Measurements from ENCODE around the gene SPRY2. TPM values are rescaled to one million over a fixed set of nuclear protein-coding genes. Genes with fewer than 3 reads are reported as not detected.

The SPRY2 gene, protein sequence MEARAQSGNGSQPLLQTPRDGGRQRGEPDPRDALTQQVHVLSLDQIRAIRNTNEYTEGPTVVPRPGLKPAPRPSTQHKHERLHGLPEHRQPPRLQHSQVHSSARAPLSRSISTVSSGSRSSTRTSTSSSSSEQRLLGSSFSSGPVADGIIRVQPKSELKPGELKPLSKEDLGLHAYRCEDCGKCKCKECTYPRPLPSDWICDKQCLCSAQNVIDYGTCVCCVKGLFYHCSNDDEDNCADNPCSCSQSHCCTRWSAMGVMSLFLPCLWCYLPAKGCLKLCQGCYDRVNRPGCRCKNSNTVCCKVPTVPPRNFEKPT
- total RNA-seq: 55.3 TPM
- long read RNA-seq, transcript SPRY2-202 (2 exons, 2,111 nt): major isoform, 75 of 88 reads
- long read RNA-seq, partial matches to known transcripts: 3 of 88 reads
- long read RNA-seq, other reads (novel, unspliced or antisense): 8 of 88 reads

DNA sequence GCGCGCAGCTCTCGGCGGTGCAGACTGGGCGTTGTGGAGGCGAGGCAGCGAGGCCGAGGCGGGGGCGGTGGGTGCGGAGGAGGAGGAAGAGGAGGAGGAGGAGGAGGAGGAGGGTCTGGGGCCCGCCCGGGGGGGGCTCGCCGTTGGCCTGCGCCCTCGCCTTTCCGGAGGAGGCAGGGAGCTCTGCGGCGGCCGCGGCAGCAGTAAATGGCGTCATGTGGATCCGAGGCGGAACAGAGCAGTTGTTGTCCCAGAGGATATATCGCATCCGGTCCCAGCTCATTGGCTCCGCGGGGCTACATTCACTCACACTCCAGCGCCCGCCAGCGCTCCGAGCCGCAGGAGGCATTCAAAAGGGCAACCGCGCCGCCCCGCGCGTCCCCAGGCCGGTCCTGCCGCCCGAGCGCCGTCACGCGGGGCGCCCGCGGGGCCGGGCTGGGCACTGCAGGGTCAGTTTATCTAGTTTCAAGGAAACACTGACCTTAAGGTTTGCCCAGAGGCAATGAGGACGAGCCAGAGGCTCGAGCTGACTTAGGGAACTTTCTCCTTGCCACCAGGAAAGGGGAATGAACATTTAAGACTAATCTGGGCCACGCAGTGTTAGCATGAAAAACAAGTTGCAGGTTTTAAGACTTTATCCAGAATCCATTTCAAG, at the start of gene SPRY2:
Gene SPRY2 (minus strand): TSS at position 26 of the 655 bp plus-strand sequence. CDS start 3,421 bp downstream, outside the sequence.
- DNase-seq (peak; percentile 95), ATAC-seq (peak; percentile 84)
- TF ChIP-seq, protein P1, sequence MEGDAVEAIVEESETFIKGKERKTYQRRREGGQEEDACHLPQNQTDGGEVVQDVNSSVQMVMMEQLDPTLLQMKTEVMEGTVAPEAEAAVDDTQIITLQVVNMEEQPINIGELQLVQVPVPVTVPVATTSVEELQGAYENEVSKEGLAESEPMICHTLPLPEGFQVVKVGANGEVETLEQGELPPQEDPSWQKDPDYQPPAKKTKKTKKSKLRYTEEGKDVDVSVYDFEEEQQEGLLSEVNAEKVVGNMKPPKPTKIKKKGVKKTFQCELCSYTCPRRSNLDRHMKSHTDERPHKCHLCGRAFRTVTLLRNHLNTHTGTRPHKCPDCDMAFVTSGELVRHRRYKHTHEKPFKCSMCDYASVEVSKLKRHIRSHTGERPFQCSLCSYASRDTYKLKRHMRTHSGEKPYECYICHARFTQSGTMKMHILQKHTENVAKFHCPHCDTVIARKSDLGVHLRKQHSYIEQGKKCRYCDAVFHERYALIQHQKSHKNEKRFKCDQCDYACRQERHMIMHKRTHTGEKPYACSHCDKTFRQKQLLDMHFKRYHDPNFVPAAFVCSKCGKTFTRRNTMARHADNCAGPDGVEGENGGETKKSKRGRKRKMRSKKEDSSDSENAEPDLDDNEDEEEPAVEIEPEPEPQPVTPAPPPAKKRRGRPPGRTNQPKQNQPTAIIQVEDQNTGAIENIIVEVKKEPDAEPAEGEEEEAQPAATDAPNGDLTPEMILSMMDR (IDR thresholded peaks at IDR 0.05): peak; percentile 26
- Histone ChIP-seq H3K4me1 (peaks cover 27% of the 10 kb centered on the region), H3K4me3 (peak within 1 kb of the TSS; percentile 84), H3K27ac (peak within 1 kb of the TSS; percentile 95), H3K36me3 (peaks cover 14% of the 10 kb centered on the region), H3K9me3 (no peaks in the 10 kb centered on the region), H3K27me3 (no peaks in the 10 kb centered on the region)
- intact Hi-C loops (cut with DNase I): no loop called here

DNA sequence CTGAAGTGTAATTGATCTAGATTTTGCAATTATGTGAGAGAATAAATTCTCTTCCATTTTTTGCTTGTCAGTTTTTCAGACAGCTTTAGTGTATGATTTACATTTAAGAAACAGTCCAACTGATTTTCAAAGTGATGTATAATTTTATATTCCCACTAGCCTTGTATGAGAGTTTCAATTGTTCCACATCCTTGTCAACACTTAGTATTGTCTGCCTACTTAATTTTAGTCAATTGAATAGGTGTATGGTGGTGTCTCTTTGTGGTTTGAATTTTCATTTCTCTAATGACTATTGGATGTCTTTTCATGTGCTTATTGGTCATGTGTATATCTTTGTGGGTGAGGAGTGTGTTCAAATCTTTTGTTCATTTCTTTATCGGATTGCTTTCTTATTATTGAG, 49.4 kb upstream of the SPRY2 start:
- H3K9me3 ChIP-seq: peaks cover 6% of the 10 kb centered on the region
- intact Hi-C loops (cut with DNase I): no loop called here
- peaks cover 13% of the 10 kb centered on the region for H3K4me1 ChIP-seq
- H3K4me3 ChIP-seq: no peak overlapping the region
- ATAC-seq (no peak), DNase-seq (no peak)
- no peak overlapping the region for H3K27ac ChIP-seq
- TF ChIP-seq, protein P1 (IDR thresholded peaks at IDR 0.05): no peak
- H3K27me3 ChIP-seq: no peaks in the 10 kb centered on the region
- H3K36me3 ChIP-seq: no peaks in the 10 kb centered on the region

DNA sequence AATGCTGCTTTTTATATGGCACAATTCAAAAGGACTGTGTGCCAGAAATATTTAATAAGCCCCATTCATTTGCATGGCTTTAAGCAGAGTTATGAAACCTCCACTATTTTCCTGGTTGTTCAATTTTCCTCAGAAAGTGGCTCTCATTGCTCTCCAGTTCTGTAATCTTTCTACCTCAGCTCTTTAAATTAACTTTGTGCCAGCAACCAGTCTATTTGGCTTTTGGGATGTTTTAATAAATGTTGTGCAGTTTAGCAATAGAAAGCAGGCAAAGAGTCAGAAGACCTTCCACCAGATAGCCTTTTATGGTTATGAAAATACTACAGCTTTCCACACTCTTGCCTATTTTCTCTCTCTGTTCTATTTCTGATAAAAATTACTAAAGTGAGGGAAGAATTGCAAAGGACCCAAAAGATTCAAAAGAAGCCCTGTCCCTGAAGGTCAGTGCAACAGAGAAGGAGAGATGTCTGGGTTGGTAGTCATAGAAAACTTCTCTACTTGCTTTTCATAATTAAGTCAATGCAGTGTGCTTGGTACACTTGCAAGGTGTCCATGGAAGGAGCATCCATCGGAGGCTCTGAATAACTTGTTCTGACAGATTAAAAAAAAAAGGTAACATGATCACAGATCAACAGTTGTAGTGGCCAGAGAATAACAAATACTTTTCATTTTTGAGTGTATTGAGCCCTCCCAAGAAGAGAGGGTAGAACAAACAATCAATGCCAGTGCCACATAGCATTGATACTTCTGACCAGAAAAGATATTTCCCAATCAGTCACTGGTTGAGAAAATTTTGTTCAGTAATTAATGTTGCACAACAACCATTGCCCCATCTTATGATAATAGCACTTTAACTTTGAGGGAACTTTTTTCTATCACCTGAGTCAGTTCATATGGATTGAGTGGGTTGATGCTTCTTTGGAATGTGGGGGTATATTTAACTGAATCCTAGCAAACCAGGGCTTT, 48.4 kb upstream of the SPRY2 start:
- intact Hi-C loops (cut with DNase I): no loop called here

DNA sequence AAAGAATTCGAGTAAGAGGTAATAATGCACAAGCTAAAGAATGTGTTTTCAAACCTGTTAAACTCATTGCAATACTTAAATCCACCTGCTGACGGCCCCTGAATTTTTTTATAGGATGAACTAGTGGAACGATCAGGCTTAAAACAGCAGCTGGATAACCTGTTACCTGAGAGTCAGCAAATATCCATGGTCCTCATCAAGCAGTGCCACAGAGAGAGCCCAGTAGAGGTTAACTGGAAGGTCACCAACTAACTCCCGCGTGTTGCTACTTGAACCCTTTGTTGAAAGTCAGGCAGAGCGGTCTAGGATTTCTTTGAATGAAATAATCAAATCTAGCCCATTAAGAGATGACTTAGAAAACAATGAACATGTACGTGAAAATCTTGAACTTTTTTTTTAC, 47.6 kb upstream of the SPRY2 start:
- Histone ChIP-seq H3K27me3 (no peaks in the 10 kb centered on the region), H3K36me3 (no peaks in the 10 kb centered on the region), H3K4me1 (peaks cover 13% of the 10 kb centered on the region), H3K4me3 (no peak overlapping the region), H3K27ac (no peak overlapping the region), H3K9me3 (no peaks in the 10 kb centered on the region)
- ATAC-seq (no peak), DNase-seq (no peak)
- TF ChIP-seq, protein P1 (IDR thresholded peaks at IDR 0.05): peak; percentile 2
- intact Hi-C loops (cut with DNase I): no loop called here

More for the DNA sequence above, 48.4 kb upstream of the SPRY2 start:
- DNase-seq: no peak
- peaks cover 13% of the 10 kb centered on the region for H3K4me1 ChIP-seq
- TF ChIP-seq, protein P1 (IDR thresholded peaks at IDR 0.05): no peak
- H3K36me3 ChIP-seq: no peaks in the 10 kb centered on the region
- peak overlapping the region; percentile 28 for H3K27ac ChIP-seq
- peaks cover 6% of the 10 kb centered on the region for H3K9me3 ChIP-seq
- H3K27me3 ChIP-seq: no peaks in the 10 kb centered on the region
- H3K4me3 ChIP-seq: no peak overlapping the region
- peak; percentile 49 for ATAC-seq

DNA sequence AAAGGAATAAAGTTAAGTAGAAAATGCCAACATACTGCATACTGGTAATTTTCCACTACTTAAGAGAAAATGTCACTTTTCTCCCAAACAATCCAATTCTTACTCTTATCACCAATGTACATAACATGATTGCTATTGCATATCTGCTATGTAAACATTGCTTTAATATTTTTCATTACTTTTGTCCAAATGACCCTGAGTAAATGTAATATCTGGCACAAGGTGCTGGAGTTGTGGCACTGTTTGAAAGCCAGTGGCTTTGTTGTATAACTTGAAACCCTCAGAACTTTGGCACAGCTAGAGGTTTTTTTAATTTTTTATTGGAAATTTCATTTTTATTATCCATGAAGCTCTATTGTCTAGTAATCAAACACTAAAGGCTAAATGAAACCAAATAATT, 45.7 kb upstream of the SPRY2 start:
- TF ChIP-seq, protein P1 (IDR thresholded peaks at IDR 0.05): no peak
- H3K36me3 ChIP-seq: no peaks in the 10 kb centered on the region
- H3K4me1 ChIP-seq: peaks cover 13% of the 10 kb centered on the region
- ATAC-seq: no peak
- no peak overlapping the region for H3K4me3 ChIP-seq
- H3K27ac ChIP-seq: no peak overlapping the region
- no peak for DNase-seq
- no peaks in the 10 kb centered on the region for H3K27me3 ChIP-seq
- intact Hi-C loops (cut with DNase I): no loop called here
- no peaks in the 10 kb centered on the region for H3K9me3 ChIP-seq
